ENCODE measurements around the gene MCM3.

The MCM3 gene

DNA sequence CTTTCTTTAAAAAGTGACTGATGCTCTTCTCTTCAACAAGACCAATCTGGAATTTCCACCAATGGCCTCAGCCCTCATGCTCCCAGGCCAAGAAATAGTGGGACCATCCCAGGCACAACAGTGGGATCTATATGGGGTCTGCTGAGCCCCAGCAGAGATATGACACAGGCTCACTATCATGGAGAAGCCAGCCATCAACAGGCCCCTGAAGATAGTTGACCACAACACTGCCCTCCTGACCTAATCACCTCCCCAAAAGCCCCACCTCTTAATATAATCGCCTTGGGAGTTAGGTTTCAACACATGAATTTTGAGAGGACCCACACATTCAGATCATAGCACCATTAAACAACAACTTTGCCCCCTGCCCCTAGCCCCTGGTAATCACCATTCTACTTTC is 16.8 kb upstream of the MCM3 start:
- no peak for FAIRE-seq

DNA sequence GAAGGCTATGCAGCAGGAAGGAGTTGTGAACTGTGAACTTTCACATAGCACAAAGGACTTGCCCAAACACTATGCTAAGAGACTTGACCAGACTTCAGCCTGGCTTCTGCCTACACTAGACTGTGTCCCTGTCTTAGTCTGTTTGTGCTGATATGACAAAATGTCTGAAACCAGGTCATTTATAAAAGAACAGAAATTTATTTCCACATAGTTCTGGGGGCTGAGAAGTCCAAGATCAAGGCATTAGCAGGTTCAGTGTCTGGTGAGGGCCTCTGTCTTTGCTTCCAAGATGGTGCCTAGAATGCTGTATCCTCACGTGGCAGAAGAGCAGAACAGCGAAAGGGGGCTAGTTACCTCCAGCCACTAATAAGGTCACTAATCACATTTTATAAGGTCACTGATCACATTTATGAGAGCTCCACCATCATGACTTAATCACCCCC is 16.0 kb upstream of the MCM3 start:
- FAIRE-seq: no peak

DNA sequence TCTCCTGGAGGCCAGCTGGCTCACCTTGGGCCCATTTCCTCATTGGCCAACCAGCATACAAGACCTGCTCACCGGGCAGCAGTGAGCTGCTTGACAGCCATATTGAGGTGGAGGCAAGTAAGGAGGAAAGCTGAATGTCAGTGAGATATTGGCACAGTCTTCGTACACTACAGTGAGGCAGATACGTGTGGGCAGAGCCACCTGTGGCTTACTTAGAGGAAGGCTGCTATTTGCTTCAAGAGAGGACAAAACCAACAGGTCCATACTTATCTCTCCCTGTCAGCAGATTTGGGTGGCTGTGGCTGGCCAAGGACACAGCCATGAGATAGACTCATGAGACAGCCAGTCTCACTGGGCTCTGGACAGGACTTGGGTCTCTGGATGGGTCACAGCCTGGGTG is 15.1 kb upstream of the MCM3 start:
- FAIRE-seq: no peak

DNA sequence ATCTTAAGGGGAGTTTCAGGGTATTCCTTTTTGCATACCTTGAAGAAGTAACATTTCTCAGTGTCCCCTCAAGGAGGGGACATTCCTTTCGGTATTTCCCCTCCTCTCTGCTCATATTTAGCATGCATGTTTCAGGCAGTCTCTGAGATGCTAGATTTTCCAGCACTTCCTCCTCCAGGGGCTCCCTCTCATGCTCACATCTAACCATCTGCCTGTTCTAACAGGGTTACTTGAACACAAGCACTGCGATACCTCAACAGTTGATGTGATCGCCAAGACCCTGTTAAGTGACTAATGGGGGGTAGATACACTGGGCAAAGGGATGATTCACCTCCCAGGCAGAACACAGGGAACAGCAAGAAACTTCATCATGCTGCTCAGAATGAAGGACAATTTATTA is 12.9 kb upstream of the MCM3 start:
- no peak for FAIRE-seq

DNA sequence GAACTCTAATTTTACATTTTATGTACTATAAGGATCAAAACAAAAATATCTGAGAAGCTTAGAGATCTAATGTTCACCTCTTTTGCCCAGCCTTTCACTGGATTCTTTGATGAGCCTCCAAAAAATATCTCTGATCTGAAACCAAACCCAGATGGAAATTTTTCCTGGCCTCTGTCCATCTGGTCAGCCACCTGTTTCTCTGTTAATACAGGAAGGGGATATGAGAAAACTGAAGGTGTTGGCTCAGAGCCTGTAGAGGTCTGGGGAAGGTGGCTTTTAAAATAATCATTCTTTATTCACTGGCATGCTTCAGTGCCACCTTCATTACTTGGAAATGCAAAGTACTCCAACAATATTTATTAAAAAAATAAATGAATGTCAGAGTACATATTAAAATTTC is 8.5 kb upstream of the MCM3 start:
- no peak for FAIRE-seq

DNA sequence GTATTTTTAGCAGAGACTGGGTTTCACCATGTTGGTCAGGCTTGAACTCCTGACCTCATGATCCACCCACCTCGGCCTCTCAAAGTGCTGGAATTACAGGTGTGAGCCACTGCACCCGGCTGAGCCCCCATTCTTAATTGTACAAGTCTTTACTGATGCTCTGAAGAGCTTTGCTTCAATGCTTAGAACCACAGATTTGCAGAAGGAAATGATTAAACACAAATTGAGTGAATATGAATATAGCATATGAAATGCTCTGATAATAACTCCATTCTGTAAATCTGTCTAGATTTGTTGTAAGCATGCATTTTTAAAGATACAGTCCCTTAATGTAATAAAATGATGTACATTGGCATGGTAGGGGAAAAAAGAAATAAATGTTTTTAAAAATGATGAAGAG is 4.3 kb upstream of the MCM3 start:
- no peak for FAIRE-seq

DNA sequence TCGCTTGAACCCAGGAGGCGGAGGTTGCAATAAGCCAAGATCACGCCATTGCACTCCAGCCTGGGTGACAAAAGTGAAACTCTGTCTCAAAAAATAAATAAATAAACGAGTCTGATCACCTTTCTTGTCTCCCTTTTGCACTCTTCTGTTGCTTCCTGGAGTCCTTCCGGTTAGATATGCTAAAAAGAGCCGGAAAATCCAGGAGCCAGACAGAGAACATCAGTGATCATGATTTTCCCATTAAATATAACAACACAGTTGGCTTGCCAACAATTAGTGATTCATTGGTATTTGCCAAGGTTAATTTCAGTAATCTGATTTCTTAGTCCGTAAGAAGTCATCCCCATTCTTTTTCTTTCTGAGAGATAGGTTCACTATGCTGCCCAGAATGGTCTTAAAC is 3.7 kb upstream of the MCM3 start:
- FAIRE-seq: no peak

DNA sequence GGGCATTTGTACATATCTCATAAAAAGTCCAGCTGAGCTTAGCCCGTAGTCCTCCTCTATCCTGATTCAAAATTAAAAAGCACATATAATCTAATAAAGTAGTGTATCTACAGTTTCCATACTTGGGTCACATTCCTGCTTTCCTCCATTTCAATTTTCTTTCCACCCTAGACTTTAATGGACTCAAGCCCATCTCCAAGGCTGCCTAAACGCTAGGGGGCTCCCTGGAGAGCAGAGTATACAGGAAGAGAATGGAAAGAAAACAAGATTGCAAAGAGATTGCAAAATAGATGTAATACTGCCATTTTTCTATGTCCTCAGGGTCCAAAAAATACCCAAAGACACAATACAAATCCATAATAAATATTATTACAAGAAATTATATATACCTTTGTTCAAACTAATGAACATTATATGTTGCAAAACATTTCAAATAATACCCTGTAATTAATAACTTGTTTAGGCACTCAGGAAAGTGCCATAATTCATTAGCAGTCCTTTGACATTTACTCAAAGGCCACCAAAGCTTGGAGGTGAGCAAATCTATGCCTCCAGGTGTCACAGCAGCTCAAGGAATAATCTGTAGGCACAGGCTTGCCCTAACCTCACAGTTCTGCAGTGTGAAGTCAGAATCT is 2.4 kb upstream of the MCM3 start:
- peak; percentile 58 for FAIRE-seq

DNA sequence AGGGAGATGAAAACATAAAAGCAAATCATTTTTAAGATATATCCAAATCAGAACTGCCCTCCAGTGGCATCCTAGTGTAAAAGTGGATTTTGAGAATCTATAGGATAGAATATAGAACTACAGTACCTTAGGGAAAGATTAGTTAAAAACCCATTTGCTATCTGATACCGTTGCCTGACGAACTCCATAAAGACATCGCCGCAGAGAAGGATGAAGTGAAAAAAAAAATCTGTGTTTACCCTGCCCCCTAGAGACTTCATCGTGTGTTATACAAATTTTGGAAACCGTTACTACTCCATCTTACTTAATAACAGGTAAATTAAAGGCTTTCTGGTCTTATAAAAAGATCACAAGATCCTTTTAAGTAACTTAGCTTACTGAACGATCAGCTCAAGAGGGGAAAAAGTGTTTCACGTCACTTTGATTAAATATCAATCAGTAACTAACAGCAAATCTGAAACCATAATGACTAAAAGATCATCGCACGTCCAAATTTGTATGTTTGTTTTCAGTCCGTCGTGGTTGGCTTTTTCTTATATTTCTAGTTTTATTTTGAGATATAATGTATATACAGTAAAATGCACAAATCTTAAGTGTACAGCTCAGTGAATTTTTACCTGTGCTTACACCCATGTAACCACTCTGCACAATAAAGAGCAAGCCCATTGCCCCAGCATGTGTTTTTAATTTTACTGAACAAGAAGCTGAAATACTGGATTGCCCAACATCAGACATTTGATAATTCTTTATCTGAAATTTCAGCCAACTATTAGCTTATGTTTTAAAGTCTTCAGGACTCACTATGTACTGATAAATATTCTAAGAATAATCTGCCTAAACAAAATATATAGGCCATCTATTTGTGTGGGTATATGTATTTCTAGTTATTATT is 881 bp upstream of the MCM3 start:
- peak; percentile 43 for FAIRE-seq

DNA sequence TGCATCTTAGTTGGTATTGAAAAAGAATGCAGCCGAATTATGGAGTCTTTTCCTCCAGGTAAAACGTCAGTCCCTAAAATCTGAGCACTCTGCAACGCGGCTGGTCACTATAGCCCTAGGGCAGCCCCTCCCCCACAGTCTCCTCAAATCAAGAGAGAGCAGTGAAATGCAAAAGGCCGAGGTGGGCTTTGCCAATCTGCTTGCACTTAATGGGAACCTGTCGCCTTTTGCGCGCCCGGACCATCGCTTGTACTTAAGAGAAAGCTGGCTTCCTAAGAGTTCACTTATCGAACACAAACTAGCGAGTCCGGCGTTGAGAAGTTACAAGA is 447 bp downstream of the MCM3 start:
- FAIRE-seq: no peak

DNA sequence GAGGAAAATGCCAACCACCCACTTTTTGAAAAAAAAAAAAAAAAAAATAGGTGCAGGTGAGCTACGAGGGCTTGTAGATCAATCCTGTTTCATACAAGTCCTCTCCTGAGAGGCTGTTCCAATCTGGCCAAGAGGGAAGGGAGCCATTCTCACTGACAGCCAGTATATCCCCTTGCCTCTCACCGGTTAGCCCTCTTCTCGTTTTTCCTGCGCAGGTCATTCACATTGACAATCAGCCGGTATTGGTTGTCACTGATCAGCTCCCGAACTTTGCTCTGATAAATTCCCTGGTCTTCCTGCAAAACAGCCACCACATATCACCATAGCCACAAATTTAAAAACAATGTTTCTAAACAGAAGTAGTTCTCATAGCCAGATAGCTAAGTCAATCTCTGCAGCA is 1.4 kb downstream of the MCM3 start:
- FAIRE-seq: no peak

DNA sequence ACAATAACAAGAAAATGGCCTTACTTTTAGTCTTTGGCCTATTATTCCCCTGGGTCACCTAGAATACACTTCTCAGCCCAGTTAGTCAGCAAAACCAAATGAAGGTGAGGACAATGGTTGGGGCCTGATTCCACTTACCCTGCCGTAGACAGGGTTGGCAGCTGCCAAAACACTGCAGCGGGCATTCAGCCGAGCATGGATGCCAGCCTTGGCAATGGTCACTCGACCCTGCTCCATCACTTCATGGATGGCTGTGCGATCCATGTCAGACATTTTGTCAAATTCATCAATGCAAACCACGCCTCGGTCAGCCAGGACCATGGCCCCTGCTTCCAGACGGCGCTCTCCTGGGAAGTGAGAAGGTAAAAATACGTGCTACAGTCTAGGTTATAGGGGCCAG is 8.4 kb downstream of the MCM3 start:
- no peak for FAIRE-seq

DNA sequence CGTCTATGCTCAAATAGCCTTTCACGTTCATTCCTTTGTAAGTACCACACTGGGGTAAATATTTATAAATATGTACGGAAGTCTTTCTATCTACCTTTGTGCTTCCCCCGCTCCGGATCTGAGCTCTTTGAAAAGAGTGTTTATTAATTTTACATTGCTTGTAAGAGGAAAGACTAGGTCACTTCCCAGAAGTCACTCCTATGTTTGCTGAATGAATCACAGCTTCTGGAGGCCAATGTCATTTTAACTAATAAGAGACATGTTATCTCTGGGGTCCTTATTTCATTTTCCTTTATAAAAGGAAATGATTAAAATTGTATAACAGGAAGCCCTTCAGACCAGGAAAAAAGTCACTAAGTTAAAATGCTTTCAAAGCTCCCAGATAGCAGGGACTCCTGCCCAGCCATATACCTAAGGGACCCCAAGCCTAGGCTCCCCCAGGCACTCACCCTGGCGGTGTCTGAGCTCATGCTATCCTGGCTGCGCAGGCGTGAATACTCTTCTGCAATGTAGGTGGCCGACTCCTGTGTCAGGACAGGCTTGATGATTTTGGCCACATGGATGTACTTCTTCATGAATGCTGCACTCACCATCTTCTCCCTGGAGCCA is 12.6 kb downstream of the MCM3 start:
- peak; percentile 91 for FAIRE-seq

DNA sequence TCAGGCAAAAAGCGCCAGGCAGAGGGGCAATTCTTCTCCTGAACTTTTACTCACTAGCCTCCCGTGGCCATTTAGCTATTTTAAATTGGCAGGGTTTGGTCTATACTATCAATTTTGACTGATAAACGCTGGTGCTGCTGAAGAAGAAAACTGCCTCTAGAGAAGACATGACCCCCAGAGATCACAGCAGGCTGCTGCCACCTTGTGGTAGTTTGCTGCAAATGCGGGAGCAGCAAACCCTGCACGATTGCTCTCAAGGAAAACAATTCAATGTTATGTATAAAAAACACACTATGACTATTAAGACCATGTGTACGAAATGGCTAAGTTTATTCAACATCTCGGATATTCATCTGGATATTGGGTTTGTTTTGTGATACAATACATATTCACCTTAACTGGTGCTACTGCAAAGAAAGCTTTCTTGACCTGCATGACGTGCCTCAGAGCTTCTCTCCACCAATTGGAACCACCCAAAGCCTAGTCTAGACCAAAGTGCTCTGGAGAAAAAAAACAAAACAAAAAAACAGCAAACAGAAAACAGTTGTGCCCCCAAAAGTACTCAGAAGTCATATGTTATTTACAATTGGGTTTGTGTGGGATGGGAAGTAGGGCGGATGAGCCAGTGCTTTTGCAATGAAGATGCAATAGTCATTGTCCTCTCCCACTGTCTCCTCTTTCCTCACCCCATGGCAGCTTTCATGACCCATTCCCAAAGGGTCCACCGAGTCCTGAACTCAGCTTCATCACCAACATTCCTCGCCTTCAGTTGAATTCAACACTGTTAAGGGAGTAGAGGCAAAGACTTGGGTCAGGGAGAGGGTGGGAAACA is 20.6 kb downstream of the MCM3 start:
- FAIRE-seq: no peak

DNA sequence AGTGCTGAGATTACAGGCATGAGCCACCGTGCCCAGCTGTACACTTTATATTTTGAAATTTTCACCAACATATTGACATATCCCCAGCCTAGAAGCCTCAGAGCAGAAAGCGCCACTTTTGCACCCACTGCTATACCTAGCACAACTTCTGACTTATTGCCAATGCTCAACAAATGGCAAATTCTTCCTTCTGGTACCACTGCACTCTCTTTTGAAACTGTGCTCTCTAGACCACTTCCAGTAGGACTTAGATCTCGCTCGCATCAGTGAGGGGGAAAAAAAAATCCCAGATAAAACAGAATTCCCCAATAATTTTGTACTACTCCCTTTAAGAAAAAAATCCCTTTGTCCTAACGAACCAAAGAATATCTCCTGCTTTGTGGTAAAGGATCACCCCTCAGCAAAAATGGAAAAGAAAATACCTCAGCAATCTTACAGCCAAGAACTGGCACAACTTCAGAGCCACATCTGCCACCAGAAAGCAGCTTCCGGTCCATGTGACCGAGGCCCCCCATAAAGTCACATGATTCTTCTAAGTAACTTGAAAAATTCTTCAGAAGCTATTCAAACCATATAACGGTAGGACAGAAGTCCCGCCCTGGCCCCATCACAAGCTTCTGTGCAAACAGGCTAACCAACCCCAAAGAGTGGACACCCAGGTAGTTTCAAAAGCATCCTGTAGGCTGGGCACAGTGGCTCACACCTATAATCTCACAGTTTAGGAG is 21.8 kb downstream of the MCM3 start:
- no peak for FAIRE-seq

DNA sequence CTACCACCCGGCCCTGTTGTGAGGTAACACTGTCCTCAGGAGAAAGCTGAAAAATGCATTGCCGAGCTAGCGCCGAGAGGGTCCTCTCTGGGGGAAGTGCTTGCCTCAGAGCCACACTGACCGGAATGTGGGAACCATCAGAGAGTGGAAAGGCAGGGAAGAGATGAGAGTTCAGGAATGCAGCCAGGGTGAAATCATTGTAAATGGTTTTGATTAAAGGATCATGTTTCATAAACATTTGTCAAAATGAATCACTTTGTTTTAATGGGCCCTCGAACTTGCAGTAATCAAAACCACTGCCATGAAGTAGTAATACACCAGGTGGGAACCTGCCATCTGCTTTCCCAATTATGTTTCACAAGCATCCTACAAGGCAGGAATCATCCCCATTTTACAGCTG is 23.3 kb downstream of the MCM3 start:
- FAIRE-seq: no peak

DNA sequence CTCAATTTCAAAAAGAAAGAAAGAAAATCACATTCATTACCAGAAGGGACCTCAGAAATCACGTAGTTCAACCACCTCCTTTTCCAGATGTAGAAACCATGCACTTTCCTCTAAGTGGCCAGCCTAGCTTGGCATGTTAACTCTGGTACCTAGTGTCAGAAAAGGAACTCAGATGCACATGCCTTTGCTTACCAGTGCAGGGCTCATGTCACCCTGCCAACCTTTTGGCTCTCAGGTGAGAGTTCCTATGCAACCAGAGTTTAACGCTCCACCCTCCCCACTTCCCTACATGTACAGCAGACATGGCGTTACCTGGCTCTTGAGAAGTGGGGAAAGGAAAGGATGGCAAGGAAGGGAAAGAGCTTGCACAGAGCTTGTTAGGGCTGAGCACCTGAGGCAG is 23.9 kb downstream of the MCM3 start:
- FAIRE-seq: no peak

DNA sequence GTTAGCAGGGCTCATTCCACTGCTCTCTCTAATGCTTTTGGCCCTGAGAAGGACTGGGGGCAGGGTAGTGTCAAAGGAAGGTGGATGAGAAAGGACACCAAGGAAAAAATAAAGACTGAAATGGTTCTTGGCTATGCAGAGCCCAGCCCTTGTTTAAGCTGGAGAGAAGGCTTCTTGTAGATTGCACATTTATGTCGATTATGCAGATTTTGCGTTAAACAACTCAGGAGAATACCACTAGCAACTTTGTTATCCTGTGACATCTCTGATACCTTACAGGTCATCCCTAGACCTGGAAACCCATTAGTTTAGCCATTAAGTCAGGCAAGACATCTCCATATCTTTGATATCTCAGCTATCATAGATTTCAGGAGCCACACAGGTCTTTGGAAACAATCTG is 29.1 kb downstream of the MCM3 start:
- FAIRE-seq: no peak

DNA sequence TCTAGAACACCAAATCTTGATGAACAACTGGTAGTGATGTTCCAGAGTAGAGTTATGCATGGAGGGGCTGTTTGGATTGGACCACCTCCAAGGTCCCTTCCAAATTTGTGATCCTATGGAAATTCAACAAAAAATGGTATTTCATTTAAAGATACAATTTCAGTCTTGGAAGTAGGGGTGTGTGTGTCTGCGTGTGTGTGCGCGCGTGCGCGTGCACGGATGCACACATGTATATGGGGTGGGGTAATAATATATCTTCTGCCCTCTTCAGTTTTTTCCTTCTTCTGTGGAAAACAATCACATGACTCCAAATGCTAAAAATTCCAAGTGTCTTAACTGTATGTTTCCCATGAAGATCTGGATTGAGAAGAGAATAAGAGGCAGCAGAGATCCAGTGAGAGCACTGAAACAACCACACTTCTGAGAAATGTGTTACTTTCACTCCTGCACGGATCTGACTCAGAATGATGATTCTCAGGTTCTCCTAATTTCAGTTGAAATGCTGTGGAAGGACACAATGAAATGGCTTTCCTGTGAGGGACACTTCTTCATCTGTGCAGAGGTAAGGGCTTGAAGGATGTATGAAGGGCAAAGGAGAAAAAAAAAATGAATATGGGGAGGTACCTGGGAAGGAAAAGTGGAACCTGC is 29.7 kb downstream of the MCM3 start:
- no peak for FAIRE-seq

DNA sequence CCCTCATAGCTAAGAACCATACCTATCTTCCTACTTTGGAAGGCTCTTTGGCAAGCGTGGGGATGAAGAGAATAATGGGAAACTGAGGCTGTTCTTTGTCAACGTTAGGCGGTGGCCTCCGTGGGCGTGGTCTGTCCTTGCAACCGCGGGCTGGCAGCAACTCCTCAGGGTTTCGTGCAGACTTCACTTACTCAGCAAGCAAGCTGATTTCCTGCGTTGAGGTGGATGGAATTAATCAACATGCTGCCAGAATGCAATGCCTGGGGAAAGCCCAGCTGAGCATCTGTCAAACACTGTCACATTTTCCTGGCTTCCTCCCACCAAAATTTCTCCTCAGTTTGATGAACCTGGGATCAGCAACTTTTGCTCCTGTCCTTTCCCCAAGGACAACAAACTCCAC is 31.0 kb downstream of the MCM3 start:
- FAIRE-seq: no peak

DNA sequence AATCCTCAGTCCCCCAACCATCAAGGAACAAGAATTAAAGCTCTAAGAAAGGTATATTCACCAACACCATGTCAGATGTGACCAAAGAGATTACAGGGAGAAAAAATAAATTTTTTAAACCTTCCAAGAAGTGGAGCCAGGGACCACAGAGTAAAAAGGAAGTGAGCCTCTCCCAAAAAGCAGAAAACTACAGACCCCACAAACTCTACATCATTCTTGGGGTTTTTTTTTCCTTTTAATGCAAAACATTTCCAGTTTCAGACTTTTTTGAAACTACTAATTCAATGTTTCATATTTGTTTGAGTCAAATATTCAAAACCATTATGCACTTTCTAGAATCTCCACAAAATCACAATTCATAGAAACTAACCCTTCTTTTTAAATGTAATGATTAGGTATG is 33.4 kb downstream of the MCM3 start:
- no peak for FAIRE-seq

DNA sequence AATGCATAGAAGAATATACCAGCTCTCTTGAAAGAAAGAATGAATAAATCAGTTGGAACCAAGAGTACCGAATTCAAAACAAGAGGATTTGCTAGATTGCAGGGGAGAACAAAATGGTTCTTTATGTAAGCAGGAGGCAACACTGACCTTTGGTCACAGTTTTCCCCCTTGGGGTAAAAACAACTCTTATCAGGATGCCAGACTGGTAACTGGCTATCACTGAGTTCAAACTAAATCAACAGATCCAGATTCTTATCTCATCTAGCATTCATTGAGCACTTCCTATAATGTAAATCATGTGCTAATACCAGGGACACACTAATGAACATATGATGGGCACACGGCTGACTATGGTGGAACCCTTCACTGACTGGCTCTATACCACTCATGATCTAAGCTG is 35.5 kb downstream of the MCM3 start:
- FAIRE-seq: no peak
